ENCODE results near the gene SYS1. TPM values are rescaled to one million over a fixed set of nuclear protein-coding genes. Genes with fewer than 3 reads are reported as not detected.

SYS1 gene
- total and polyA plus RNA-seq, 4 donors, result 21.3 to 57.5 (median 35.2) TPM

DNA sequence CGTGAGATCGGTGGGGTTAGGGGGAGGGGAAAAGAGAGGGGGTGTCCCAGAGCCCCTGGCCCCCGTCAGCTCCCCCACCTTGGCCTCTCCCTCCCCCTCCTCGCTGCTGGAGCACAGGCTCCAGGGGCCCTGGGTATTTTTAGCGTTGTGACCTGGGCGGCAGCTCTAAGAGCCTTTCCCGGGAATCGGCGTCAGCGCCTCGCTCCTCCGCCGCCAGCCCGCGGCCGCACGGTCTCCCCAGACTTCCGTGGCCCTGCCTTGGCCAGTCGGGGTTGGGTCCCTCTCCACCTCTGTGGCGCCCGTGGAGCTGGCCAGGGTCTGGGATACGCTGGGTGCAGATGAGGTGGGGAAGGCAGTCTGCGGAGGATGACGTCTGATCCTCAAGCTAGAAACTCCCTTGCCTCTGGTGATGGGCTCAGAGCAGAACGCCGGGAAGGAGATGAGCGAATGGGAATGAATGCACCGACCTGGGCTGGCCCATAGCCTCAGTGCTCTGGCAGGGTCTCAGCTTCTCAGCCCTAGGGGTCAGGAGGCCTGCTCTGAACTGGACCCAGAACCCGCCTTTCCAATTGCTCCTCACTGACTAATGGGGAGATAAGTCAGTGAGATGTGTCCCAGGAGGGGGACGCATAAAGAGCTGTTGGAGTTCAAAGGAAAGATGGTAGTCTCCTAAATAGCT lies 44.2 kb downstream of the SYS1 start:
- H3K27me3 ChIP-seq (ENCODE audit: control insufficient read depth in 3 of 3, insufficient read depth in 3 of 3, low read length in 2 of 3), result peaks cover 0 to 30% (median 21%) of the 10 kb centered on the region in 3 donors
- H3K4me3 ChIP-seq, result peak overlapping the region; percentile 69
- ATAC-seq (ENCODE audit: insufficient read depth, low FRiP score) (peak; percentile 9), DNase-seq (peak in 2 of 3 donors; percentile 13 to 23)
- no peaks in the 10 kb centered on the region for H3K9me3 ChIP-seq (ENCODE audit: control insufficient read depth in 4 of 4, insufficient read depth in 3 of 4, low read length in 3 of 4)
- H3K9ac ChIP-seq (ENCODE audit: insufficient read depth in 1 of 2, low read length in 2 of 2), result peak overlapping the region in 1 of 2 donors; percentile 61
- peak overlapping the region; percentile 75 to 97 for H3K27ac ChIP-seq (ENCODE audit: low read depth in 1 of 2, low read length in 1 of 2)
- H3K4me1 ChIP-seq (ENCODE audit: control insufficient read depth in 5 of 5, insufficient read depth in 5 of 5, low read length in 5 of 5), result peaks cover 0 to 19% (median 4%) of the 10 kb centered on the region in 5 donors
- 16 to 22% methylated on average over 30 of the region's 30 CpGs for WGBS, 2 donors
- TF ChIP-seq, protein P1, sequence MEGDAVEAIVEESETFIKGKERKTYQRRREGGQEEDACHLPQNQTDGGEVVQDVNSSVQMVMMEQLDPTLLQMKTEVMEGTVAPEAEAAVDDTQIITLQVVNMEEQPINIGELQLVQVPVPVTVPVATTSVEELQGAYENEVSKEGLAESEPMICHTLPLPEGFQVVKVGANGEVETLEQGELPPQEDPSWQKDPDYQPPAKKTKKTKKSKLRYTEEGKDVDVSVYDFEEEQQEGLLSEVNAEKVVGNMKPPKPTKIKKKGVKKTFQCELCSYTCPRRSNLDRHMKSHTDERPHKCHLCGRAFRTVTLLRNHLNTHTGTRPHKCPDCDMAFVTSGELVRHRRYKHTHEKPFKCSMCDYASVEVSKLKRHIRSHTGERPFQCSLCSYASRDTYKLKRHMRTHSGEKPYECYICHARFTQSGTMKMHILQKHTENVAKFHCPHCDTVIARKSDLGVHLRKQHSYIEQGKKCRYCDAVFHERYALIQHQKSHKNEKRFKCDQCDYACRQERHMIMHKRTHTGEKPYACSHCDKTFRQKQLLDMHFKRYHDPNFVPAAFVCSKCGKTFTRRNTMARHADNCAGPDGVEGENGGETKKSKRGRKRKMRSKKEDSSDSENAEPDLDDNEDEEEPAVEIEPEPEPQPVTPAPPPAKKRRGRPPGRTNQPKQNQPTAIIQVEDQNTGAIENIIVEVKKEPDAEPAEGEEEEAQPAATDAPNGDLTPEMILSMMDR (IDR thresholded peaks at IDR 0.05; ENCODE audit: control extremely low read depth, extremely low read depth), result no peak
- peaks cover 0 to 8% (median 4%) of the 10 kb centered on the region in 4 donors for H3K36me3 ChIP-seq (ENCODE audit: control insufficient read depth in 4 of 4, insufficient read depth in 4 of 4, low read length in 4 of 4)

DNA sequence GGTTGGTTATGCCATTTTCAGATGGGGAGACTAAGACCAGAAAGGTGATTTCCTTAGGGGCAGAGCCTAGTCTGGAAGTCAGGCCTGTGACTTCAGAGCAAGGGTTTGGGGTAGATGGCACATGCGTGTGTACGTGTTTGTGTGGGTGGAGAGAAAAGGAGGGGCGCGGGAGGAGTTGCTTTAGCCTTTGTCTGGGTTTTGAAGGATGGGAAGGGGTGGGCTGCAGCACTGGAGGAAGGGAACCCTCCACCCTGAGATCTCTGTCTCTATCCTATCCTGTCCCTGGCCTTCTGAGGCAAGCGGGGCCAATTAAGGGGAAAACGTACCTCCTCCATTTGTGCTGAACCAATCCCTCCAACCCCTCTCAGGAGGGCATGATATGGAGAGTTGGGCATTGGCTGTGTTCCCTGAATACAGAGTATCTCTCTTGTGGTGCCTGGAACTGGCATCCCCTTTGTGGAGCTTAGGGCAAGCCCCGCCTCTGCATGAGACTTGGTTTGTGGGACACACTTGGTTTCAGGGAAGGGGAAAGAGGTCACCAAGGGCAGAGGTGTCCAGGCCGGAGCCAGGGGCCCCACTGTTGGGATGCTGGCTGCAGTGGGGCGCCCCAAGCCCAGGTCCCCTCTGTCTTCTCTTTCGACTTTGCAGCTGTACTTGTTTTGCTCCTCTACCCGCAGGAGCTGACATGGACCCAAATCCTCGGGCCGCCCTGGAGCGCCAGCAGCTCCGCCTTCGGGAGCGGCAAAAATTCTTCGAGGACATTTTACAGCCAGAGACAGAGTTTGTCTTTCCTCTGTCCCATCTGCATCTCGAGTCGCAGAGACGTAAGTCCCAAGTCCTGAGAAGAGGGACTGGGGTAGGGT lies 45.1 kb downstream of the SYS1 start, which contains the start of gene DBNDD2:
TSS of gene DBNDD2 (plus strand) at position 507 of the 863 bp plus-strand sequence. CDS start at position 686, 179 bp downstream.
- H3K9ac ChIP-seq (ENCODE audit: insufficient read depth in 1 of 2, low read length in 2 of 2), result peak within 1 kb of the TSS in 1 of 2 donors; percentile 61
- H3K4me1 ChIP-seq (ENCODE audit: control insufficient read depth in 5 of 5, insufficient read depth in 5 of 5, low read length in 5 of 5), result peaks cover 0 to 19% (median 4%) of the 10 kb centered on the region in 5 donors
- H3K4me3 ChIP-seq, result peak within 1 kb of the TSS; percentile 69
- TF ChIP-seq, protein P1 (IDR thresholded peaks at IDR 0.05; ENCODE audit: control extremely low read depth, extremely low read depth), result no peak
- WGBS, 2 donors, result 91% methylated on average over 21 of the region's 21 CpGs
- H3K36me3 ChIP-seq (ENCODE audit: control insufficient read depth in 4 of 4, insufficient read depth in 4 of 4, low read length in 4 of 4), result peaks cover 0 to 9% (median 4%) of the 10 kb centered on the region in 4 donors
- ATAC-seq (ENCODE audit: insufficient read depth, low FRiP score), result no peak
- peak within 1 kb of the TSS; percentile 75 to 97 for H3K27ac ChIP-seq (ENCODE audit: low read depth in 1 of 2, low read length in 1 of 2)
- H3K27me3 ChIP-seq (ENCODE audit: control insufficient read depth in 3 of 3, insufficient read depth in 3 of 3, low read length in 2 of 3), result peaks cover 0 to 30% (median 21%) of the 10 kb centered on the region in 3 donors
- no peaks in the 10 kb centered on the region for H3K9me3 ChIP-seq (ENCODE audit: control insufficient read depth in 4 of 4, insufficient read depth in 3 of 4, low read length in 3 of 4)
- no peak for DNase-seq

DNA sequence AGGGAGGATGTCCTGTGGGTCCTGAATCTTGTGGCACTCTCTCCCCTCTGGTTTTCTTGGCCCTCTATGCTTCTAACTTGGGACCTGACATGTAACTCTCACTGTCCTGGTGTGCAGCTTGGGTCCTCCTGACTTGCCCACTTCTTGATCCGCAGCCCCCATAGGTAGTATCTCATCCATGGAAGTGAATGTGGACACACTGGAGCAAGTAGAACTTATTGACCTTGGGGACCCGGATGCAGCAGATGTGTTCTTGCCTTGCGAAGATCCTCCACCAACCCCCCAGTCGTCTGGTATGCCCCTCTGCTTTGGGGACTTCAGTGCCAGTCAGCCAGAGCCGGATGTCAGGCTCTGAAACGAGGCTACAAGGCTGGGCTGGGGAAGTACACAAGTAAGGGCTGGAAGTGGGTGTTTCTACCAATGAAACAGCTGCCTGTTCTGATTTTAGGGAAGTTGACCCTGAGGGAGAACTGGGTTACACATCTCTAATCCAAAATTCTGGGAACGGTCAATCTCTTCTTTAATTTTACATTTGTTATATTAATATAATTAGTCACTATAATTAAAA lies 45.8 kb downstream of the SYS1 start:
- Histone ChIP-seq H3K27ac (ENCODE audit: low read depth in 1 of 2, low read length in 1 of 2) (peak overlapping the region; percentile 22 to 97), H3K9ac (ENCODE audit: insufficient read depth in 1 of 2, low read length in 2 of 2) (no peak overlapping the region), H3K27me3 (ENCODE audit: control insufficient read depth in 3 of 3, insufficient read depth in 3 of 3, low read length in 2 of 3) (peaks cover 0 to 29% (median 21%) of the 10 kb centered on the region in 3 donors), H3K4me3 (no peak overlapping the region), H3K36me3 (ENCODE audit: control insufficient read depth in 4 of 4, insufficient read depth in 4 of 4, low read length in 4 of 4) (peaks cover 0 to 9% (median 4%) of the 10 kb centered on the region in 4 donors), H3K9me3 (ENCODE audit: control insufficient read depth in 4 of 4, insufficient read depth in 3 of 4, low read length in 3 of 4) (no peaks in the 10 kb centered on the region), H3K4me1 (ENCODE audit: control insufficient read depth in 5 of 5, insufficient read depth in 5 of 5, low read length in 5 of 5) (peaks cover 0 to 19% (median 4%) of the 10 kb centered on the region in 5 donors)
- no peak for ATAC-seq (ENCODE audit: insufficient read depth, low FRiP score)
- WGBS, 2 donors, result 35 to 66% methylated on average over 7 of the region's 7 CpGs
- TF ChIP-seq, protein P1 (IDR thresholded peaks at IDR 0.05; ENCODE audit: control extremely low read depth, extremely low read depth), result no peak
- DNase-seq, result no peak

Measured in lung (tissue), 12 donors.